ENCODE data around the gene NFATC2.

DNA sequence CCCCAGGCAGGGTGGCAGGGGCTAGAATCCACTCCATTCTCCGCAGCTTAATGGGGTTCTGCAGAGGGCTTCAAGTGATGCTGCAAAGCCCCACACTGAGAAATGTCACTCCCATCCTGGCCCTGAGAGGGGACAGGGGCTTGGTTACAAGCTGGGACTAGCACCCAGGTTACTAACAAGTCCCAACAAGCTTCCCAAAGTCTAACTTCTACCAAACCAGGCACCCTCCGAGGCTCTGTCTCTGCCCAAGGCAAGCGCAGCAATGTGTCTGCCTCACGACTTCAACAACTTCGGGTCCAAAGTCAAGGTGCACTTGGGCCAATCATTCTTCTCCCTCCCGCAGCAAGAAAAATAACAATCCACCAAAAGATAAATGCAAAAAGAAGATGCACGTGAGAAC lies 45.6 kb downstream of the NFATC2 start:
- no peak for TF ChIP-seq POLR2A (IDR thresholded peaks at IDR 0.05)
- TF ChIP-seq, protein P1, sequence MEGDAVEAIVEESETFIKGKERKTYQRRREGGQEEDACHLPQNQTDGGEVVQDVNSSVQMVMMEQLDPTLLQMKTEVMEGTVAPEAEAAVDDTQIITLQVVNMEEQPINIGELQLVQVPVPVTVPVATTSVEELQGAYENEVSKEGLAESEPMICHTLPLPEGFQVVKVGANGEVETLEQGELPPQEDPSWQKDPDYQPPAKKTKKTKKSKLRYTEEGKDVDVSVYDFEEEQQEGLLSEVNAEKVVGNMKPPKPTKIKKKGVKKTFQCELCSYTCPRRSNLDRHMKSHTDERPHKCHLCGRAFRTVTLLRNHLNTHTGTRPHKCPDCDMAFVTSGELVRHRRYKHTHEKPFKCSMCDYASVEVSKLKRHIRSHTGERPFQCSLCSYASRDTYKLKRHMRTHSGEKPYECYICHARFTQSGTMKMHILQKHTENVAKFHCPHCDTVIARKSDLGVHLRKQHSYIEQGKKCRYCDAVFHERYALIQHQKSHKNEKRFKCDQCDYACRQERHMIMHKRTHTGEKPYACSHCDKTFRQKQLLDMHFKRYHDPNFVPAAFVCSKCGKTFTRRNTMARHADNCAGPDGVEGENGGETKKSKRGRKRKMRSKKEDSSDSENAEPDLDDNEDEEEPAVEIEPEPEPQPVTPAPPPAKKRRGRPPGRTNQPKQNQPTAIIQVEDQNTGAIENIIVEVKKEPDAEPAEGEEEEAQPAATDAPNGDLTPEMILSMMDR (IDR thresholded peaks at IDR 0.05), result no peak

Measured in Peyer's patch (tissue), 4 donors.